ENCODE results near the gene TRERF1.

The TRERF1 gene

DNA sequence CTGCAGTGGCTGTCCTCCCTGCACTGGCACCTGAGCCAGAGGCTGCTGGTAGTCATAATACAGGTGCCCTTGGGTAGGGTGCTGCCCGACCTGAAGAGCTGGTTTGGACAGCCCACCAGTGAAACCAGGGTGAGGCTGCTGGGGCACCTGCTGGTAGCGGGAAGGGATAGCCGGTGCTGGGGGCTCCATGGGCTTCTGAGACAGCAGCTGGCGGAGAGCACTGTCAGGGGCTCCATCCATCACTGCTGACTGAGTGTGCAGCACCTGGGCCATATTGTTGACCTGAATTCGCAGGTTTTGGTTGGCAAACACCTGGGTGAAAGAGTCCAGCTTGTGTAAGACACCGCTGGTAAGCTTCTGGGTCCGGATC is 182.9 kb downstream of the TRERF1 start:
- no peak for DNase-seq

DNA sequence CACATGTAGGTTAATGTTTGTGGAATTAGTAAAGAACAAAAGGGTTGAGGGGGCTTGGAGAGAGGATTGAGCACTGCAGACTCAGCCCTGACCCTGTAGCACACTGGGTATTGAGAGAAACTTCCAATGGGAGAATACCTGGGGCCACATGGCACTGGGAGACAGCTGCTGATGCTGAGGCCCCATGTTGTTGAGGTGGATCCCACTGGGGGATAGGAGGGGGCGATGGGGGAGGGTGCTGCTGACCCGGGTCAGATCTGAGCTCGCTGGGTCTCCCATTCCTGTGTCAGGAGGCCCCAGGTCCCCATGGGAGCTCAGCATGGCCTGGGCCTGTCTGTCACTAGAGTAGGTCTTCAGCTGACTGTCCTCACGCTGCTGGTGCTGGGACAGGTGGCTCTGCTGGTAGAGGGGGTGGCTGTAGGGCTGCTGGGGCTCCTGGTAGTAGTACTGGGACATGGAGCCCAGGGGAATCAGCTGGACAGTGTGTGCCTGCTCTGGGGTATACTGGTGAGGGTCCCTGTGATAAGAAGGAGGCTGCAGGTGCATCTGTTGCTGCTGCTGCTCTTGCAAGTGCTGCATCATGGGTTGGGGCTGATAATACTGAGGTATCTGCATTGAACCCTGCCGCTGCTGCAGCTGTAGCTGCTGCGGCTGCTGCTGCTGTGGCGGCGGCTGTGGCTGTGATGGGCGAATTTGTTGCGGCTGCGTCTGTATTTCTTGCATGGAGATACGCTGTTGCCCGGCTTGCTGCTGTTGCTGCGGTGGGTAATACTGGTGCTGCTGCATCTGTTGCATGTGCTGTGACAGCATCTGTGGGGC is 183.5 kb downstream of the TRERF1 start:
- no peak for DNase-seq

DNA sequence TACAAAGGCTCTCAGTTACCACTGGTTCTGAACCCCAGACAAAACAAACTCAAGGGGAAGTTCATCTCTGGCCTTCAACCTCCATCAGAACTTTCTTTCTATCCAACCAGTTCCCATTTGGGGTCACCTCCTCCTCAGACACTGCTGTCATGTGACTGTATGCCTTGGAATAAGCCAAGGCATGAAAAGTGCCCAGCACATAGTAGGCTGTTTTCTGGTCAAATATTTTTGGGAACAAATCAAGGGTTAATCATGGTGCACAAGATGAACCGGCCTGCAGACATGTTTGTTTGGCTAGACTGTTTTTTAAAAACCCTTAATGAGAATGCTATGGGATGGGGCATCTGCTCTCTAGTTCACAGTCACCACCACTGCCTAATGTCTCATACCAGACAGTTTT is 185.2 kb downstream of the TRERF1 start:
- DNase-seq, result no peak

DNA sequence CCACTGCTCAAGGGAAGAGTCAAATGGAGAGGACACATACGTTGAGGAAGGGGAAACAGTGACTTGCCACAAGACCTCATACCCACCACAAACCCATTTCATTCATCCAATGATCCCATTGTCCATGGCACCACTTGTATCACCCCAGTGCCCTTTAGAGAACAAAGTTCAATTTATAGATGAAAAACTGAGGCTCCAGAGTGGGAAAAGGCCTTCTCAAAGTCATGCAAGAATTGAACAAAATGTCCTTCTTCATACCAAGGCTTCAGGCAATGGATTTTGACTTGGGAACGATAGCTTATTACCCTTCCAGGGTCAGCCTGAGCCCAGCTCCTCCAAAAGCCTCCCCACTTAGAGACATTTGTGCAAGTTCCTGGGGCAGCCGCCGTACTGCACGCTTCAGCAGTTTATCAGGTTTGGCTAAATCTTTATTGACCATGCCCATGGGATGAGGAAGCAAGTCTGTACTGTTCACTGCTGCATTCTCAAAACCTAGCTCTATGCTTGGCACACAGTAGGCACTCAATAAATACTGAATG is 186.8 kb downstream of the TRERF1 start:
- no peak for DNase-seq

DNA sequence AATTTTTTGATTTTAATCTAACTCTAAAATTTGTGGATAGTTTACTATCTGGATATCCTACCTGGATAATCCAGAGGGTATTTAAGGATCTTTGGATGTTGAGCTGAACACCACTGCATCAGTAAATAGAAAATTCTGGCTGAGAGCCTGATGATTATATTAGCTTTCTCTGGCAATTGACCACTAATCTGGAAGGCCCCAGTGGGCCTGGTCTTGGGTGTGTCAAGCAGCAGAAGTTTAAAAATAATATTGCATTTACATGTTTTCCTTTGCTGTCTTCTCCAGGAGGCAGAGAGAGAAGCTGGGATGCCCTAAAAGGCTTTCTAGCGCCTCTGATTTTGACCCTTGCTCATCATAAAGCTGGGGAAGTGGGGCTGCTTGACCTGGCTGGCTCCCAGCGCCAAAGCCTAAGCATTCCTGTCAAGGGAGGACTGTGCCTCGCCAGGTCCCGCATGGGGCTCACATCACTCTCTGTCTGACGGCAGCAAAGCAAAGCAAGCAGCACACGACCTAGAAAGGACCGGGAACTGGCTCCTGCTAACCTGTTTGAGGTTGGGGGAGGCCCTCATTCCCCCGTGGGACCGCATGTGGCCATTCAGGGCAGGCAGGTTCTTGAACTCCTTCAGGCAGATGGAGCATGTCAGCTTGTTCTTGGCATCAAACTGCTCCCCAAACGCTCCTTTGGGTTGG is 187.4 kb downstream of the TRERF1 start:
- DNase-seq, result no peak

DNA sequence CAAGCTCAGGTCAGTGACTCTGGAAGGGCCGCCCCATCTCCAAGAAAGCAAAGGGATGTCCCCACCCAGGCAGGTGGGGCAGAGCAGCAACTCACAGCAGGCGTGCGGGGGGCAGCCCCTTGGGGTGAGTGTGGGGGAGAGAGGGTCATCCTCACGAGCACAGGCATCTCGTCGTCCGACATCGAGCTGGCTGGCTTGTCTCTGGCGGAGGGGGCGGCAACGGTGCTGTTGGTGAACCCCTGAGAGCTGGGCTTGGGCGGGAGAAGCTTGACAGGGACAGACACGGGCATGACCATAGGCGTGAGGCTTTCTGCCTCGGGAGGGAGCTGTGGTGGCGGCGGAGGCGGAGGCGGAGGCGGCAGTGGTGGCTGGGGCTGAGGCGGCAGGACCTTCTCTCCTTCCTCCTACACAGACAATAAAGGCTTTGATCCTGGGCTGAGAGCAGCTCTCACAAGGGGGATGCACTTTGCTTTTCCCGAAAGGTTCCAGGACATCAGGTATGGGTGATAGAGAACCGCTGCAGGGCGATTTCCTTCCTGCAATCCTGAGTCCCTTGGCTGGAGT is 188.5 kb downstream of the TRERF1 start:
- no peak for DNase-seq

DNA sequence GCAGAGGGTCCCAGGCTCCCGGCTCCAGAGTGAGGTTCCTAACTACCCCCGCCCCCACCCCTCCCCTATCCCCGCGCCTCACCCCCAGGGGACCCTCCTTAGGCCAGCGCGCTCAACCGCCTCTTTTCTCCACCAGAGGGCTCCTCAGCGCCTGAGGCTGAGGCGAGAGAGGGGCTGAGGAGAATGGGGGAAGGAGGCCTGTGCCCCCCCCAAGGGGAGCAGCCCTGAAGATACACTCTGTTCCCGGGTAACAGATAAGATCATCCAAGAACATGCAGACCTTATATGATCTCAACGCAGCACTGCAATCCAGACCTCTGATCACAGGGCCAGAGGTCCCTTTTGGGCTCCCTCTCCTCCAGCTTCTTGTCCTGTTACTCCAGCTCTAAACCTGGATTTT is 190.8 kb downstream of the TRERF1 start:
- DNase-seq, result no peak

- DNase-seq, result no peak
These were observed 191.3 kb downstream of the TRERF1 start for GRCh38 chr6:42260396-42260888.

DNA sequence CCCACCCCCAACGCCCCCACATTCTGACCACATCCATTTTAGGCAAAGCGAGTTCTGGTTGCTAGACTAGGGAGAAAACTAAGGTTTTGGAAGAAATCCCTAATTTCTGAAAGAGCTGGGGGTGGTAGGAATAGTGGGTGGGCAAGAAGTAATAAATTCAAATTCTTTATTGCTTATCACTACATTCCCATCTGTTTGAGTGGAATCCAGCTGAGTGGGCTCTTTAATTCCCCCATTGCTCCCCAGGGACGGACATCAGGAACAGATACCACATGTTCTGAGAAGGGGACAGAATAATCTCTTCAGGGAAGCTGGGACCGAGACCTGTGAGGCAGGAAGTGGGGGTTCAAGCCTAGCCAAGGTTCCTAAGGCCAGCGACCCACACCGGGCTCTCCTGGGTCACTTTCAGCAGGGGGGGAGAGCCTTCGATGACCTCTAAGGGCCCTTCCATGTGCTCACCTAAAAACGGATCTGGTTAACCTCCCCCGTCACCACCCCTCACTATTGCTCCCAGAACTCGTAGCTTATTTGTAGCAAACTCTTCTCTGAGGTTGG is 191.8 kb downstream of the TRERF1 start:
- no peak for DNase-seq

DNA sequence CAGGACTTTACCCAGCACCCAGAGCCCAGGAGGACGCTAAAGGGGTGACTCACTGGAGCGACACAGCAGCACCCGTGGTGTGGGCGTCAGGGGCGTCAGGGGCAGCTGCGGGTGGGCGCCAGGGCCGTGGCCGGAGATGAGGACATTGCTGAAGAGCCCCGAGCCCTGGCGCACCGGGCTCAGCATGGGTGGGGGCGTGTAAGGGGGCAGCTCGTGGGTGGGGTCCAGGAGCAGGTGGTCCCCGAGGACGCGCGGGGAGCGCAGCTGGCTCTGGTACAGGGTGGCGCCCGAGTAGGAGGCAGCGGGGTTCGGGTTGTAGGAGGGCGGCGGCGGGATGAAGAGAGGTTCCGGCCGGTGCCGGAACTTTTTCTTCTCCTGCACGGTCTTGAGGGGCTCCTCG is 192.4 kb downstream of the TRERF1 start:
- no peak for DNase-seq

GRCh38 chr6:42257614-42258013 is 194.1 kb downstream of the TRERF1 start:
- DNase-seq, result no peak

DNA sequence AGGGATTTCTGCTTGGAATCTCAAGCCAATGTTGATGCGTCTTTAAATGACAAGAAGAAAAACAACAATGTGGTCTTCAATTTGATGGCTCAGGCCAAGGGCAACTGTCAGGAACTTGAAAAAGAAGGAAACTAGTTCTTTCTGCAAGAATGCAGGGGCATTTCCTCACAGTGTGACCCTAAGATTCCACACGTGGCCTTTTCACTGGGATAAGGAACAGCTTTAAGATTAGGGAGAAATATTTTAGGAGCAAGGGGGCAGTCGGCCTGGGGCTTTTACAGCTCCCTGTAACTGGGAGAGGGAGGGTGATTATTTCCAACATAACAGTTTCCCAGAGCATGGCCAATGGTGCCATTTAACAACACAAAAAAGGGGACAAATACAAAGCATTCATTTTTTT is 194.7 kb downstream of the TRERF1 start:
- DNase-seq, result no peak

- no peak for DNase-seq
These were observed 196.7 kb downstream of the TRERF1 start for GRCh38 chr6:42255050-42255449.

GRCh38 chr6:42254505-42254904 is 197.2 kb downstream of the TRERF1 start:
- DNase-seq, result no peak

- no peak for DNase-seq
These were observed 199.7 kb downstream of the TRERF1 start for GRCh38 chr6:42251911-42252637.

GRCh38 chr6:42251500-42251899 is 200.2 kb downstream of the TRERF1 start:
- no peak for DNase-seq

- no peak for DNase-seq
These were observed 201.3 kb downstream of the TRERF1 start for GRCh38 chr6:42250274-42250931.

- no peak for DNase-seq
These were observed 202.4 kb downstream of the TRERF1 start for GRCh38 chr6:42249279-42249678.

- no peak for DNase-seq
These were observed 208.7 kb downstream of the TRERF1 start for GRCh38 chr6:42243046-42243445.

- no peak for DNase-seq
These were observed 209.8 kb downstream of the TRERF1 start for GRCh38 chr6:42241915-42242314.

DNA sequence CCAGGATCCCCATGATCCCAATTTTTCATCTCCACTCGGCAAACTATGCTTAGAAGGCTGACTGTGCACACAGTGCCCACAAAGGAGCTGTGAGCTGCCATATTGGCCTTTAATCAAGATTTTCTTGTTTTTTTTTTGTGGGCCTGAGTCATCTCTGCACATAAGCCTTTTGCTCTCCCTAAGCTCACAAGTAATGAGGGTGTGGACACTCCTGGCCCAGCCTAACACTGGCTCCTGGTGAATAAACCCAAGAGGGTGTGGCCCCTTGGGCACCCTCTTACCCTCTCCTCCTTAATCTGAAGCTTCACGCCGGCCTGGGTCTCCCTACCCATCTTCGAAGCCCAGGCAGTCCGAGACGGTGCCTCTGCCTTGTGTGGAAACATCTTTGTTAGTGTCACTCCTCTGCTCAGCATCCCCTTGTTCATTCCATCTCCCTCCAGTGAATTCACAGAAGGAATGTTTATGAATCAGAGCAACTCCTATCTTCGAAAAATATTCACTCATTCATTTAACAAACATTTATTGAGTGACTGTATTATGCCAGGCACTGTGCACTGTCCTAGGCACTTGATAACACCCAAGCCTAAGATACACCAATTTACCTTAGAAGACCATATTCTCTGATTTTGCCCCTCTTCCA is 211.9 kb downstream of the TRERF1 start:
- DNase-seq, result no peak

DNA sequence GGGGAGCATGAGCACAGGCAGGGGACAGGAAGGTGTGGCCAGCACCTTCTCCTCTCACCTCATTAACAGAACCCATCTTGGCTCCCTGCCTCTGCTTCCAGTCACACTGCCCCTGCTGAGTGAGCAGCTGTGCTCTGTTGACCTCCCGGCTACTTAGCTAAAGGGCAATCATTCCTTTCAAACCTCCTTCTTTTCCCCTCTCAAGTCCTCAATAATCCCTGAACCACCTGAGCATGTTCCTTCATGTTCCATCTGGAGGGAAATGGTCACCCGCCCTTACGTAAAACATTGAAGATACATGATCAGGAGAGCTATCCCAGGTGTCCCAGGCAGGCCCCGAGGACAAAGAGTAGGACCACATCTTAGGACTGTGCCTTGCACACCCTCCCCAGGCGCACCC is 212.4 kb downstream of the TRERF1 start:
- DNase-seq, result no peak

Data from NCI-H1048 (cell line).